Hypothalamus (tissue), 51 donors: ENCODE results near the gene NPIPB2.
"Not testable (repeated sequence)": the region's sequence is repeated elsewhere in the genome, so short reads cannot be mapped to it uniquely, and the experiment has no call there.

ENCODE experiments used
- DNase-seq, 51 donors: peaks; one replicate each; lab custom pipeline; 2025; lab: John Stamatoyannopoulos, UW

NPIPB2 gene

DNA sequence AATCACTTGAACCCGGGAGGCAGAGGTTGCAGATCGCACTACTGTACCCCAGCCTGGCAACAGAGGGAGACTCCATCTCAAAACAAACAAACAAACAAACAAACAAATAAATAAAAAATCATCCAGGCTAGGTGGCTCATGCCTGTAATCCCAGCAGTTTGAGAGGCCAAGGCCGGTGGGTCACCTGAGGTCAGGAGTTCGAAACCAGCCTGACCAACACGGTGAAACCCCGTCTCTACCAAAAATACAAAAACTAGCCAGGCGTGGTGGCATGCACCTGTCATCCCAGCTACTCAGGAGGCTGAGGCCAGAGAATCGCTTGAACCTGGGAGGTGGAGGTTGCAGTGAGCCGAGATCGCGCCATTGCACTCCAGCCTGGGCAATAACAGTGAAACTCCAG lies 21.1 kb upstream of the NPIPB2 start:
- not testable (repeated sequence) for DNase-seq

GRCh38 chr16:11962457-11962856 lies 20.6 kb upstream of the NPIPB2 start:
- not testable (repeated sequence) for DNase-seq

DNA sequence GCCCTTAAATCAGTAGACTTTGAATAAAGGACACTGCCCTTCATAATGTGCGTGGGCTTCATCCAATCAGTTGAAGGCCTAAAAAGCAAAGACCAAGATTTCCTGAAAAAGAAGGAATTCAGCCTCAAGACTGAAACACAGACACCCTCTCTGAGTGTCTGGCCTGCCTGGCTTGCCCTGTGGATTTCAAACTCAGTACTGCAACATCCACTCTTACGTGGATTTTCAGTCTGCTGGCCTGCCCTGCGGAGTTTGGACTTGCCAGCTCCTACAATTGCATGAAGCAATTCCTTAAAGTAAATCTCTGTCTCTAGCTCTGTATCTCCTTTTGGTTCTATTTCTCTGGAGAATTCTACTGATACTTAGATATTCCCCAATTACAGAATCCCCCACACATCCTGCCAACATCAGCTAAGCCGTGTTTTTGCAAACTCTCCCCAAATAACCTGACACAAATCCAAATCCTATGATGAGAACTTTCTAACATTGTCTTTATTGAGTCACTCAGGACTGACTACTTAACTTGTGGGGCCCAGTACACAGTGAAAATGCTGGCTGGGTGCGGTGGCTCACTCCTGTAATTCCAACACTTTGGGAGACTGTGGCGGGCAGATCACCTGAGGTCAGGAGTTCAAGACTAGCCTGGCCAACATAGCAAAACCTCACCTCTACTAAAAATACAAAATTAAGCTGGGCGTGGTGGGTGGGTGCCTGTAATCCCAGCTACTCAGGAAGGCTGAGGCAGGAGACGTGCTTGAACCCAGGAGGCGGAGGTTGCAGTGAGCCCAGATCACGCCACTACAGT lies 15.9 kb upstream of the NPIPB2 start:
- no peak for DNase-seq

DNA sequence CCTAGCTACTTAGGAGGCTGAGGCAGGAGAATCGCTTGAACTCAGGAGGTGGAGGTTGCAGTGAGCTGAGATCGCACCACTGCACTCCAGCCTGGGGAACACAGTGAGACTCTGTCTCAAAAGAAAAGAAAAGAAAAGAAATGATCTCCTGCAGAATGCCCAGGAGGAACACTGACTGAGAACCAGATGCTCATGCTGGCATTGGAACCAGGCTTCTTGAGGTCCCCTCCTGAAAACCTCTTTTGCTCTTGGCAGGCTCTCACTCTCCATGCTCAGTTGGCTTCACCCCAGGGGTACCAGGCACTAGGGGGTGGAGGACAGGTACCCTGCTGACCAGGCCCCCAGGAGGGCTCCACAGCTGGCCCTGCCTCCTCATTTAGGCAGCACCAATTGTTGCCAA lies 14.7 kb upstream of the NPIPB2 start:
- DNase-seq, result no peak

GRCh38 chr16:11955713-11956123 lies 13.9 kb upstream of the NPIPB2 start:
- no peak for DNase-seq

GRCh38 chr16:11953576-11953975 lies 11.7 kb upstream of the NPIPB2 start:
- DNase-seq, result not testable (repeated sequence)

- no peak for DNase-seq
Measured at GRCh38 chr16:11950388-11950787, 8.5 kb upstream of the NPIPB2 start.

DNA sequence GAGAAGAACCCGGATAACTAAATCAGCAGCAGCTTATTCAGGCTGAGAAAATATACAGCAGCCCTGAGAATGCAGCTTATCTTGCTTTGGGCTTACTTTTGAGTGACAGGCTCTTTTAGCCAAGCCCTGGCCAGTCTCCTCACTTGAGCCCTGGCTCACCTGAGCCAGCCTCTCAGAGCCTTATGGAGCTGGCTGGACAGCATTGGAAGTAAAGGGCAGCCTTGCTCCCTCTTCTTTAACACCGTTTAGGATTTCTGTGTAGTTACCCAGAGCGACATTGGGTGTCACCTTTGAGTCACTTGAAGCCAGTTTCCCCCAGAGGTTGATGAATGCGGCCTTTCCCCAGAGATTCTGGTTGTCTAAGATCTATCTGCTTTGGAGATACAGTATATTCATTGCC lies 7.7 kb upstream of the NPIPB2 start:
- DNase-seq, result peak in 26 of 51 donors; percentile 1 to 65 (median 20)

DNA sequence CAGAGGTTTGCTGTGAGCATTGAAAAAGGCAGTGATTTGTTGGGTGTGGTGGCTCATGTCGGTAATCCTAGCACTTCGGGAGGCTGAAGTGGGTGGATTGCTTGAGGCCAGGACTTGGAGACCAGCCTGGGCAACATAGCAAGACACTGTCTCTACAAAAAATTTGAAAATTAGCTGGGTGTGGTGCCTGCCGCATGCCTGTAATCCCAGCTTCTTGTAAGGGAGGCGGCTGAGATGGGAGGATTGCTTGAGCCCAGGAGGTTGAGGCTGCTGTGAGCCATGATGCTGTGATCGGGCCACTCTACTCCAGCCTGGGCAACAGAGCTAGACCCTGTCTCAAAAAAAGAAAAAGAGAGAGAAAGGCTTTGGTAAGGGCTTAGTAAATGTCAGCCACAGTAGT lies 7.0 kb upstream of the NPIPB2 start:
- no peak for DNase-seq

GRCh38 chr16:11946433-11946832 lies 4.6 kb upstream of the NPIPB2 start:
- DNase-seq, result no peak

GRCh38 chr16:11927350-11927749 lies 14.5 kb downstream of the NPIPB2 start:
- DNase-seq, result not testable (repeated sequence)

DNA sequence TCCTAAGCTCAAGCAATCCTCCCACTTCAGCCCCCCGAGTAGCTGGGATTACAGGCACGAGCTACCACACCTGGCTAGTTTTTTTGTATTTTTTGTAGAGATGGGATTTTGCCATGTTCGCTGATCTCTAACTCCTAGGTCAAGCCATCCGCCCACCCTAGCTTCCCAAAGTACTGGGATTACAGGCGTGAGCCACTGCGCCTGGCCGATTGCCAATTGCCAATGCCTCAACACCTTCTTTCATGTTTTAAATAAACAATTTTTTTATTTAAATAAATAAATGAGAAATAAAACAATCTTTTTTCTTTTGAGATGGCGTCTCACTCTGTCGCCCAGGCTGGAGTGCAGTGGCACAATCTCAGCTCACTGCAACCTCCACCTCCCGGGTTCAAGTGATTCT lies 17.8 kb downstream of the NPIPB2 start:
- not testable (repeated sequence) for DNase-seq

DNA sequence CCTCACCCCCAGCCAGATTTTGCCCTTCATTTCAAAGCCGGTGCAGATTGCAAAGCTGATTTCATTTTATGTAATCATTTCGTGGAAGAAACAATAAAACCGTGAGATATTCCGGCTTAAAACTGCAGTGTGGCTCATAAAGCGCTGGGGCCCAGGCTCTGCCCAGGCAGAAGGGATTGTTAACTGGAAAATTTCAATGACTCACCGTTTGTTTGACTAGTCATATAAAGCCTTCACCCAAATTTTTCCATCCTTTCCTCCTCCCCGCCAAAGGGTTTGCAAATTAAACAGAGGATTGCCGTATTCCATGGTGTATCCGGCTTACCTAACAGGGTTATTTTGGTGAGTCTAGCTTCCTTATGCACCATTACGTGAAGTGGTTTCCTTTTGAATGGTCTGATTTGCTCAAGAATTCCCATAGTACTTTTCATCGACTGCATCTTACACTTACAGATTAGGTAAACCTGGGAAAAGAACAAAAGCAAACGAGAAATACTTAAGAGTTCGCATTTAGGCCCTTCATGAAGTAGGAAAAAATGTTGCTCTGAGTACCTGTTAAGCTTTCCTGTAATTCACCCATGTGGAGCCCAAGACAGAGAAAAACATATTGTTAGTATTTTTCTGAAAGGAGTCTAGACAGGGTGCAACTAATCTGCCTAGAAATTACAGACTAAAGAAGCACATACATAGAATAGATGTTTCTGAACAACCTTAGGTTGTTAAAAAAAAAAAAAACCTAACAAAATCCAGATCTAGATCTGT lies 25.1 kb downstream of the NPIPB2 start:
- peak in 1 of 51 donors; percentile 4 for DNase-seq

DNA sequence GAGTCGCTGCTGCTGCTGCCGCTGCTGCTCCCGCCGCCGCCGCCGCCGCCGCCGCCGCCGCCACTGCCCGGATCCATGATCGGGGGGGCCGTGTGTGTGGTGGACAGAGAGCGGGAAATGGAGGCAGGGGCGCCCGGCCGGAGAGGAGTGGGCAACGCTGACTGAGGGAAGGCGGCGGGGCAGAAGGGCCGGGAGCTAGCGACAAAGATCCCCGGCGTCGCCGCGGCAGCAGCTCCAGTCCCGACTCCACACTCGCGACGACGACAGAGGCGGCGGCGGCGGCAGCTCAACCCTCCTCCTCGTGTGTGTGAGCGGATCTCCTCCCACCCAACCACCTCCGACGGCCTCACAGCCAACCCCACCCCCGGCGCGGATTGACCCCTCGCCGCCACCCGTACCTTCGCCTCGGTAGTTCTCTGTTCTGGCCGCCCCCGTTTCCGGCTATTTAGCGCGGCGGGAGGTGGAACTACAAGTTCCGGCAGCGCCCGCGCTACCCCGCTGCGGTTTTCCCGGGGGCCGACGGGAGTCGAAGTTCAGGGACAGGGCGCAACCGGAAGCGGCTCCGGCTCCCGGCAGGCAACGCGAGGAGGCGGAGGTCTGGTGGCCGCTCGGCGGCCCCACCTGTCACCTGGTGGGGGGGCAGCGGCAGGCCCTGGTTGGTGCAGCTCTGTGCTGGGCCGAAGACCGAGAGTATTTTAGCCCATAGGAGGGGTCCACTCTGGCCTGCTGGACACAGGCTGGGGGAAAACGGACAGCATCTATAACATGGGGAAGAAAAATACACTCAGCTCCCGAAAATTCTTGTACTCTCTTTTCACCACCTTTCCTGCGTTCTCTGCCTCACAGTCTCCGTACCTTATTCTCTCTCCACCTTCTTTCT lies 26.0 kb downstream of the NPIPB2 start, which contains the start of gene GSPT1:
TSS of gene GSPT1 (minus strand) at position 313 of the 880 bp plus-strand sequence. CDS start at position 77, 236 bp downstream.
- DNase-seq, result peak; percentile 84 to 99 (median 98)

- DNase-seq, result peak in 24 of 51 donors; percentile 20 to 69 (median 46)
Measured at GRCh38 chr16:11915114-11915643, 26.7 kb downstream of the NPIPB2 start.

GRCh38 chr16:11914210-11915113 lies 27.4 kb downstream of the NPIPB2 start:
- DNase-seq, result peak in 5 of 51 donors; percentile 7 to 46 (median 40)

DNA sequence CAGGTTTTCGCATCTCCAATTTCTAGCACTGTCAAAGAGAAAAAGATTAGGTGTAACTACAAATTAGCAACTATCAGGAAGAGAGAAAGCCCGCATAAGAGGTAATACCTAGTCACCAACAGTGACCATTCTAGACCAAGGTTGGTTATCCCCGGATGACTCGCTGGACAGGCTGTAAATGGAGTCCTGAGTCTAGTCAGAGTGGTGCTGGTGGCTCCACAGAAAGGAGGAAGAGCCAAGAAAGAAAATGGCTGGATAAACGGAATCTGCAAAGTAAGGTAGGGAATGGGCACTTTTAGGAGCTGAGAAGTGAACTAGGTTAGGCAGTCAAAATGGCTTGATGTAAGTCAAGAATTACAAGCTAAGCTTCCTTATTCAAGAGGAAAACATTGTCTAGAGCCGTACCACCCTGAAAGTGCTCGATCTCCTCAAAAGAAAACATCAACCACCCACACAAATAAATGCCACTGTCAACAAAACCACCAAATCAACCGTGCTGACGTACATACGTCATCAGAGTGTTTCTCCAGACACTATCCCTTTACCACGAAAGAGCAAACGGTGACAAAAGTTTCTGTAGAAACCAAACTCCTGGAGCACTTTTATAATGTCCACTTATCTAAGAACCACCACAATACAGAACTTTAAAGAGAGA lies 28.3 kb downstream of the NPIPB2 start:
- no peak for DNase-seq

- DNase-seq, result no peak
Measured at GRCh38 chr16:11909653-11910545, 31.9 kb downstream of the NPIPB2 start.
